ENCODE measurements around the gene PIGS.

DNA sequence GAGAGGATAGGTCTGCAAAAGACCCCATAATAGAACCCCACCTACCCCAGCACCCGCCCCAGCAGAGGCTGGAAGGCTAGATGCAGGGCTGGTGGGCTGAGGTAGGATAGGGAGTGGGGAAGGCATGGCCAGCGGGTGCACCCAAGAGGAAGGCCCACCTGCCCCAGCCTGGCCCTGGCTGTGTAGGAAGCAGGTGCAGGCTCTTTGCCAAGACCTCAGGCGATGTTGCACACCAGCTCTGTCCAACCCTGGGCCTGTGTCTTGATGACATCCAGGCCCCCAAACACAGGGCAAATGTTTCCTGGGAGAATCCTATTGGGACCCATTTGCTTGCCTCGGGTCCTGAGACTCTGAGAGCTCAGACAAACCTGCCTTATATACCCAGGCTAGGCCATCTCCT lies 31.1 kb downstream of the PIGS start:
- TF ChIP-seq, protein P1, sequence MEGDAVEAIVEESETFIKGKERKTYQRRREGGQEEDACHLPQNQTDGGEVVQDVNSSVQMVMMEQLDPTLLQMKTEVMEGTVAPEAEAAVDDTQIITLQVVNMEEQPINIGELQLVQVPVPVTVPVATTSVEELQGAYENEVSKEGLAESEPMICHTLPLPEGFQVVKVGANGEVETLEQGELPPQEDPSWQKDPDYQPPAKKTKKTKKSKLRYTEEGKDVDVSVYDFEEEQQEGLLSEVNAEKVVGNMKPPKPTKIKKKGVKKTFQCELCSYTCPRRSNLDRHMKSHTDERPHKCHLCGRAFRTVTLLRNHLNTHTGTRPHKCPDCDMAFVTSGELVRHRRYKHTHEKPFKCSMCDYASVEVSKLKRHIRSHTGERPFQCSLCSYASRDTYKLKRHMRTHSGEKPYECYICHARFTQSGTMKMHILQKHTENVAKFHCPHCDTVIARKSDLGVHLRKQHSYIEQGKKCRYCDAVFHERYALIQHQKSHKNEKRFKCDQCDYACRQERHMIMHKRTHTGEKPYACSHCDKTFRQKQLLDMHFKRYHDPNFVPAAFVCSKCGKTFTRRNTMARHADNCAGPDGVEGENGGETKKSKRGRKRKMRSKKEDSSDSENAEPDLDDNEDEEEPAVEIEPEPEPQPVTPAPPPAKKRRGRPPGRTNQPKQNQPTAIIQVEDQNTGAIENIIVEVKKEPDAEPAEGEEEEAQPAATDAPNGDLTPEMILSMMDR (IDR thresholded peaks at IDR 0.05; ENCODE audit: extremely low read depth in 1 of 2, insufficient read depth in 1 of 2, low read depth in 1 of 2, low read length in 2 of 2) = no peak
- TF ChIP-seq POLR2AphosphoS5 (IDR thresholded peaks at IDR 0.05; ENCODE audit: insufficient read depth, low read depth, low read length) (no peak), POLR2A (IDR thresholded peaks at IDR 0.05; ENCODE audit: low read depth, low read length) (no peak), EZH2 (IDR thresholded peaks at IDR 0.05; ENCODE audit: borderline replicate concordance, low read depth, low read length, severe bottlenecking) (no peak), MYC (IDR thresholded peaks at IDR 0.05; ENCODE audit: low read depth, low read length) (no peak)
- TF ChIP-seq, protein P2, sequence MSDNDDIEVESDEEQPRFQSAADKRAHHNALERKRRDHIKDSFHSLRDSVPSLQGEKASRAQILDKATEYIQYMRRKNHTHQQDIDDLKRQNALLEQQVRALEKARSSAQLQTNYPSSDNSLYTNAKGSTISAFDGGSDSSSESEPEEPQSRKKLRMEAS (IDR thresholded peaks at IDR 0.05; ENCODE audit: insufficient read depth, insufficient read length) = no peak

Data from endothelial cell of umbilical vein (primary cell).